ENCODE results near the gene RNGTT. TPM values are rescaled to one million over a fixed set of nuclear protein-coding genes. Genes with fewer than 3 reads are reported as not detected.
A peak's percentile ranks its signal among the peaks of the same experiment; 100 is the strongest.

The RNGTT gene
- 14.4 and 17.6 TPM in 2 replicates for total RNA-seq

- DNase-seq (ENCODE audit: low read depth): peak; percentile 86
- Histone ChIP-seq H3K4me3 (ENCODE audit: low read depth, low read length) (peak within 1 kb of the TSS; percentile 85), H3K27me3 (ENCODE audit: control insufficient read depth, insufficient read depth, low read length) (no peaks in the 10 kb centered on the region), H3K36me3 (ENCODE audit: control insufficient read depth, insufficient read depth, low read length) (no peaks in the 10 kb centered on the region)
- no peak for TF ChIP-seq CTCF (IDR thresholded peaks at IDR 0.05; ENCODE audit: insufficient read depth, low read length, poor library complexity, severe bottlenecking)
Measured at GRCh38 chr6:88963139-88964090, at the start of gene RNGTT. TSS of gene RNGTT (minus strand) at chr6:88963618. CDS start at chr6:88963409, 209 bp downstream.

- DNase-seq (ENCODE audit: low read depth): no peak
- no peaks in the 10 kb centered on the region for H3K36me3 ChIP-seq (ENCODE audit: control insufficient read depth, insufficient read depth, low read length)
- TF ChIP-seq CTCF (IDR thresholded peaks at IDR 0.05; ENCODE audit: insufficient read depth, low read length, poor library complexity, severe bottlenecking): no peak
- H3K27me3 ChIP-seq (ENCODE audit: control insufficient read depth, insufficient read depth, low read length): no peaks in the 10 kb centered on the region
- no peak overlapping the region for H3K4me3 ChIP-seq (ENCODE audit: low read depth, low read length)
Measured at GRCh38 chr6:89011436-89011835, 48.0 kb upstream of the RNGTT start.

- Histone ChIP-seq H3K4me3 (ENCODE audit: low read depth, low read length) (no peak overlapping the region), H3K27me3 (ENCODE audit: control insufficient read depth, insufficient read depth, low read length) (no peaks in the 10 kb centered on the region)
- TF ChIP-seq CTCF (IDR thresholded peaks at IDR 0.05; ENCODE audit: insufficient read depth, low read length, poor library complexity, severe bottlenecking): no peak
Measured at GRCh38 chr6:89010825-89011224, 47.4 kb upstream of the RNGTT start.

GRCh38 chr6:89009624-89010059 is 46.2 kb upstream of the RNGTT start:
- Histone ChIP-seq H3K36me3 (ENCODE audit: control insufficient read depth, insufficient read depth, low read length) (no peaks in the 10 kb centered on the region), H3K4me3 (ENCODE audit: low read depth, low read length) (no peak overlapping the region), H3K27me3 (ENCODE audit: control insufficient read depth, insufficient read depth, low read length) (no peaks in the 10 kb centered on the region)
- TF ChIP-seq CTCF (IDR thresholded peaks at IDR 0.05; ENCODE audit: insufficient read depth, low read length, poor library complexity, severe bottlenecking): no peak
- no peak for DNase-seq (ENCODE audit: low read depth)

More at GRCh38 chr6:89010825-89011224, 47.4 kb upstream of the RNGTT start:
- H3K36me3 ChIP-seq (ENCODE audit: control insufficient read depth, insufficient read depth, low read length): no peaks in the 10 kb centered on the region
- DNase-seq (ENCODE audit: low read depth): no peak

- Histone ChIP-seq H3K27me3 (ENCODE audit: control insufficient read depth, insufficient read depth, low read length) (no peaks in the 10 kb centered on the region), H3K36me3 (ENCODE audit: control insufficient read depth, insufficient read depth, low read length) (no peaks in the 10 kb centered on the region), H3K4me3 (ENCODE audit: low read depth, low read length) (no peak overlapping the region)
- no peak for TF ChIP-seq CTCF (IDR thresholded peaks at IDR 0.05; ENCODE audit: insufficient read depth, low read length, poor library complexity, severe bottlenecking)
- DNase-seq (ENCODE audit: low read depth): no peak
Measured at GRCh38 chr6:89008815-89009374, 45.5 kb upstream of the RNGTT start.
